HG03354 (cell line): ENCODE measurements around the gene VGLL4.
"Not testable (repeated sequence)": the region's sequence is repeated elsewhere in the genome, so short reads cannot be mapped to it uniquely, and the experiment has no call there.

ENCODE experiments used
- ATAC-seq: cut with Tn5 transposase; IDR thresholded peaks from one replicate; pipeline ENCODE4 v1.9.1; 2021; ENCODE audit warnings: mild to moderate bottlenecking; ENCODE audit not compliant: unreplicated experiment, poor library complexity, severe bottlenecking

VGLL4 gene

GRCh38 chr3:11543141-11543947 is 100.4 kb downstream of the VGLL4 start:
- ATAC-seq, result no peak

- ATAC-seq, result no peak
Observed at GRCh38 chr3:11542551-11542950, 101.2 kb downstream of the VGLL4 start.

DNA sequence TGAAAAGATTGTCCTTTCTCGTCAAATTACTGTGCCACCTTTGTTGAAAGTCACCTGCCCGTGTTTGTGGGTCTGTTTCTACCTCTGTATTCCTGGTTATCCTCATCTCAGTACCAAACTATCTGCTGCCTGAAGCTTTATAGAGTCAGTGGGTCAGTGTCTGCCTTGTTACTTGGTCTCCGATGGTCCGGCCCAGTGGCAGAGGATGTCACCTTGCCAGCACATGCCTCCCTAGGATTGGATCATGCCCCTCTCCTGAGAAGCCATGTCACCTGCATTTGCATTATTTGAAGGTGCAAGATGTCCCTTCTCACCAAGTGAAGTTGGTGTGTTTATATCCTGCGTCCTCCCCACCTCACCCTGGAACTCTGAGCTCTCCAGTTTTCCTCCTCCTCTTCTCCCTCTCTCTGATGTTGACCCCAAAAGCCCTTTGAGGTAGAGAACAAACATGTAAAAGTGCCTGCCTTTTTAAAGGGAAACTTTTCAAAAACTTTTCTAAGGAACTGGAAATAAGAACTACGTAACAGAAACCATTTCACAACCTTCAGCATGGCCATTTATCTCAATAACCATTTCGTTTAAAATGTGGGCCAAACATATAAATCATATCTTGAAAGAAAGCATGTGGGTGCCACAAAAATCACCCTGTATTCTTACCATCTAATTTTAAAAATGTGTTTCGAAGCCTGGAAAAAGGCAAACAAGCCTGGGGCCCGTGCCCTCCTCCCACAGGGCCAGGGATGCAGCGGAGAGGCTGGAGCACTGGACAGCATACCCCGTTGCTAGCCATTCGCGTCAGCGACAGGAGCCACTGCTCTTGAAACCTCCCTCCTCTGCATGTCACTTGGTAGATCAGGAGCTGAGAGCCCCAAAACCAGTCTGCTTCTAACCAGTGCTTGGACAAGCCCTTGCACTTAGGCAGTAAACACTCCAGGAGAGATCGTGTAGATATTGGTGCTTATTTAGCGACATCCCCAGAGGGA is 102.1 kb downstream of the VGLL4 start:
- ATAC-seq, result no peak

DNA sequence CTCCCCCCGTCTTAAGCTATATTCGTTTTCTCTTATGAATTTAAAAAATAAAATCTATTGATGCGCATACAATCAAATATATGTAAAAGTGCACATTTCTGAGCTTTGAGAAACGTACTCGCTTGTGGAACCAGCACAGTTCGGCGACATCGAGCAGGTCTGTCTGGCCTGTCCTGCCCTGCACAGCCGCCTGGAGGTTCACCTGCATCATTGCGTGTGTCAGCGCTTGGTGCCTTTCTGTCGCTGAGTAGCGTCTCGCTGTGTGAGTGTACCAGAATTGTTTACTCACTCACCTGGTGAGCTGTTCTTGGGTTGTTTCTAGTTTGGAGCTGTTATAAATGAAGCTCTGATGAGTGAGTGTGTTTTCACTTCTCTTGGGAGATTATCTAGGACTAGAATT is 104.0 kb downstream of the VGLL4 start:
- ATAC-seq, result no peak

DNA sequence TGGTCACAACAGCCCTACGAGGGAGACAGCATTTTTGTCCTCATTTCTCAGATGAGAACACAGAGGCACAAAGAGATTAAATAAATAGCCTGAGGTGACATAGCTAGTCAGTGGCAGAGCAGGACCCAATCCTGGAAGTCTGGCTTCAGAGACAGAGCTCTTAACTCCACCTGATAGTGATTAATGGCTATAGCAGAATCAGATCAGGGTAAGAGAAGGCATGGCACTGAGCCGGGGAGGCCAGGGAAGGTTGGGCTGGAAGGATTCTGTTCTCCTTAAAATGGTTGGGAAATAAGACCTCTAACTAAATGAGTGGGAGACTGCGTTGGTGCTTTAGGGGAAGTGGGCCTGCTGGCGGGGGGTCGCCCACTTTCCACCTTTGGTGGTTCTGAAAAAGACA is 104.5 kb downstream of the VGLL4 start:
- no peak for ATAC-seq

DNA sequence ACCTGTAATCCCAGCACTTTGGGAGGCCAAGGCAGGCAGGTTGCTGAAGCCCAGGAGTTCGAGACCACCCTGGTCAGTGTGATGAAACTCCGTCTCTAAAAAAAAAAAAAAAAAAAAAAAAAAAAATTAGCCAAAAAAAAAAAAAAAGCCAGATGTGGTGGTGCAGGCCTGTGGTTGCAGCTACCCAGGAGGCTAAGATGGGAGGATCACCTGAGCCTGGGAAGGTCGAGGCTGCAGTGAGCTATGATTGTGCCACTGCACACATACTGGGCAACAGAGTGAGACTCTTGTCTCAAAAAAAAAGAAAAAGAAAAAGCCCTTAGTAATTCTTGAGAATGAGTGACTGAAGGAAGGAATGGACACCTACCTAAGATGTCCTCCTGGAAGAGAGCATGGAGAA is 105.1 kb downstream of the VGLL4 start:
- ATAC-seq, result no peak

GRCh38 chr3:11536936-11537612 is 106.6 kb downstream of the VGLL4 start:
- no peak for ATAC-seq

- ATAC-seq, result no peak
Observed at GRCh38 chr3:11536132-11536935, 107.4 kb downstream of the VGLL4 start.

DNA sequence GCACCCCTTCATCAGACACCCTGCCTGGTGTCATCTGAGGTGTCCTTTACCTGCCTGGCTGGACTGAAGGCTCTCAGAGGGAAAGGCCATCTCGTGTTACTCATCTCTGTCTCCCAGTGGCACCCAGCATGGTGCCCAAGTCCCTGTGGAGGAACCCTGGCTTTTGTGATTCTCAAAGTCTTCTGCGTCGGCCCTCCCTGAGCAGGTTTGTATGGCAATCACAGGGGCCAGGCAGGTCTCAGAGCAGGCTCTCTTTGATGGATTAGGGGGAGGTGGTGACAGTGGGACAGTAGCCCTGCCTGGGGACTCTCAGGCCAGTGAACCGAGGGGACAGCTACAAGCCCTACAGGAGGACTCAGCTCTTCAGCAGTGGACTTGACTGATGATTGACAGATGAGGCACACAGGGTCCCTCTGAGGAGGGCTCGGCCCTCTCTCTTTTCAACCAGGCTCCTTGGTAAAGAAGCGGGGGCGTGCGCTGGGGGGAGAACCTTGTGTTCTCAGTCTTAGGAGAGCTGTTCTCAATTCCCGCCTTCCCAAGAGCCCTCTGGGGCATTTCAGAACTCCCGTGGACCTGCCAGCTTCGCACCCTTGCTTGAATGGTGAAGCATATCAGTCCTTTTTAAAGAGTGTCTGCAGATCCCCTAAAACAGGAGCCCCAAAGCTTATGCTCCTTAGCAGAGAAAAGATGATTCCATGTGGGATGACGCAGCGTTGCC is 108.3 kb downstream of the VGLL4 start:
- no peak for ATAC-seq

DNA sequence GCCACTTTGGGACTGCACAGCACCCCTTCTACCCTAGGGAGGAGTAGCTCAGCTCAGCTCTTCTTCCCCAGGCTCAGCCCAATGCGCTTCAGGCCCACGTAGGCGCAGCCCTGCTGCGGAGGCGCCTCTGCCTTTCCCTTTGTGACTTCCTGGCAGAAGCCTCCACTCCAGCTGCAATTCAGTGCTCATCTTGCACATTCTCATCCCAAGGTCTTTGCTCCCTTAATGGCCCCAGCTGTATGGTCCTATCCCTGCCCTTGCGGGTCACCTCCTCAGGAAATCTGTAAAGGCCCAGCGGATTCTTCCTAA is 109.0 kb downstream of the VGLL4 start:
- no peak for ATAC-seq

DNA sequence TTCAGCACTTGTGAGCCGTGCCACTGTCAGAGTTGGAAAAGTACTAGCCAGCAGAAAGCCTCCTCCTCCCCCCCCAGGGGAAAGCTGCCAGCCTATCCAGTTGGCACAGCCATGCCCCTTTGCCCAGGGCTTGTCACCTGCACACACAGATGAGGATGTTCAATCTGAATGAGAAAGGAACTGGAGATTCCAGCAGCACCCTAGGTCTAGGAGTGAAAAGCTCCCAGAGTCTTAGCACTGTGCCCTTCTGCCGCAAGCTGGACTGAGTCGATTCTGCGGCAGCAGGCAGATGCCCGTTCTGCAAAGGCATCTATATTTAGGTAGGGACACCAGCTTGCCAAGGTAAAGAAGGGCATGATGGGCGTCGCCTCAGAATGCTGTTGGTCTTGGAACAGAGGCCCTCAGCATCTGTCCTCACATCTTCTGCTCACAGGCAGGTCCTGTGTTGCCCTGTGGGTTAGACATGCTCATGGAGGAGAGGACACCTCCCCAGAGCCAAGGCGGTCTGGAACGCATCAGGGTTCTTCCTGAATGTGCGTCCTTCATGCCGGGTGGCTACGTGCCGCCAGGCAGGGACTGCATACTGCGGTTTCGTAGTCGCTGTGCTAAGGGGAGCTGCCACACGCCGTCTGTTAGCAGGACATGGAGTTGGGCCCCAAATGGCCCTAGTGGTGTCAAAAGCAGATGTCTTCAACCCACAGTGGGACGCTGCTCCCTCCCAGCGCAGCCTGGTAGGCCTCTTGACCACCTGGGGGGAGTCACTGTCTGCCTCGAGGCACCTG is 109.5 kb downstream of the VGLL4 start:
- no peak for ATAC-seq

DNA sequence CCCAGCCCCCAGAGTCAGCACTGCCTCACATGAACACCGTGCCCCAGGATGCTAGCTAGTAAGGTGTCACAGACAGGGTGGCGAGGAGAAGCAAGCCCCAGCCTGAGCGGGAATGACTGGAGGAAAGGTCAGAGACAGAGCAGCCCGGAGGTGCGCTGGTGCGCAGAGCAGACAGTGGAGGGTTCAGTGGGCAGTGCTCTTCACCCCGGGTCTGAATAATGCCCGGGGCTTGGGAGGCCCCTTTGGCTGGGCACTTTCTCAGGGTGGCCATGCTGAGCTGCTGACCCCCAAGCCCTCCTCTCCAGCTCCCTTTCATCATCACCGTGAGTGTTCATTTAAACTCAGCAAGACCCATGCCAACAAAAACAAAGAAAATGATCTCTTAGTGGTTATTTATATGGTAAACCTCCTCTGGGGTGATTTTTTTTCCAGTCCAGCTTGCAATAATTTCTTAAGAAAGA is 110.8 kb downstream of the VGLL4 start:
- no peak for ATAC-seq

DNA sequence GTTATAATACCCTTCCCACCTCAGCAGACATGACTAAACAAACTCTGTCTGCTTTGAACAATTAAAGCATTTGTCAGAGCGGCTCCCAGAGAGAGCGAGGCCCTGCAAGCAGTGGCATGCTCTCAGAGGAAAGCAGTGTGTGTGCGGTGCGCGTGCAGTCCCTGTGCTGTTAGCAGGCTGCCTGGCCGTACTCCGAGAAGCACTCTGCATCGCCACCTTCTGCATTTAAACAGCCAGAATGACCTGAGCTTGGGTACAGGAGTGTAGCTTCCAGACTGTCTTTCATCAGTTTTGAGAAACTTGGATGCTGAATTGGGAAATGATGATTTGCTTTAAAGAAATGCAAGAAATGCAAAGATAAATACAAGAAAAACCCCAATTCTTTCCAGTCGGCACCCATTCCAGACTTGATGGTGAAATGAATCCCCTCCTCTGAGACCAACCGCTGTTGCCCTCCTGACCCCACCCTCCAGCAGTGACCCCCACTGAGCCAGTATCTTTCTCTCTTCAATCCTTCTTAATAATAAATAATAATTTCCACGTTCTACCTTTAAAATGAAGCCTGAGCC is 113.5 kb downstream of the VGLL4 start:
- ATAC-seq, result no peak

DNA sequence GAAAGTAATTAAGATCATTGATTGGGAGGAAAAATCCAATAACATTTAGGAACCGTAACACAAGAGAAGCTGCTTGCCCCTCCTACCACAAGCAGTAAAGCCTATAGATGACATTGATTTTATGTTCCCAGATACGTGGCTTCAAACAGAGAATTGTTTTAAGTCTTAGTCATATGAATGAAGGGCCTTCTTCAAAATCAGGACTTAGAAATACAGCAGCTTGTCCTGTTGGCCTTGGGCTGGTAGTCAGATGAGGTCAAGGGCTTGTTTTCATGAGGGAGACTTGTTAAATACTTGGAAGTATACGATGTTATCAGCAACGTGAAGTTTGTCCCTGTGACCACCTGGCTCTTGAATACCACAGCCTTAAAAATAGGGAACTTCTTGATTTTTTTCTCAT is 114.4 kb downstream of the VGLL4 start:
- no peak for ATAC-seq

DNA sequence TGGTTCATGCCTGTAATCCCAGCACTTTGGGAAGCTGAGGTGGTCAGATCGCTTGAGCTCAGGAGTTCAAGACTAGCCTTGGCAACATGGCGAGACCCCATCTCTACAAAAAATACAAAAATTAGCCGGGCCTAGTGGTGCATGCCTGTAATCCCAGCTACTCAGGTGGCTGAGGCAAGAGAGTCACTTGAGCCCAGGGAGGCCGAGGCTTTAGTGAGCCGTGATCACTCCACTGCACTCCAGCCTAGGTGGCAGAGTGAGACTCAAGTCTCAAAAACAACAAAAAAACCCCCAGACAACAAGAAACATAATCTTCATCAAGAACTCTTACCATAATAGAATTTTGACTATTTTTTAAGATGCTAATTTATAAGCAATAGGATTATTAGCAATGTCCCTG is 117.6 kb downstream of the VGLL4 start:
- ATAC-seq, result not testable (repeated sequence)

DNA sequence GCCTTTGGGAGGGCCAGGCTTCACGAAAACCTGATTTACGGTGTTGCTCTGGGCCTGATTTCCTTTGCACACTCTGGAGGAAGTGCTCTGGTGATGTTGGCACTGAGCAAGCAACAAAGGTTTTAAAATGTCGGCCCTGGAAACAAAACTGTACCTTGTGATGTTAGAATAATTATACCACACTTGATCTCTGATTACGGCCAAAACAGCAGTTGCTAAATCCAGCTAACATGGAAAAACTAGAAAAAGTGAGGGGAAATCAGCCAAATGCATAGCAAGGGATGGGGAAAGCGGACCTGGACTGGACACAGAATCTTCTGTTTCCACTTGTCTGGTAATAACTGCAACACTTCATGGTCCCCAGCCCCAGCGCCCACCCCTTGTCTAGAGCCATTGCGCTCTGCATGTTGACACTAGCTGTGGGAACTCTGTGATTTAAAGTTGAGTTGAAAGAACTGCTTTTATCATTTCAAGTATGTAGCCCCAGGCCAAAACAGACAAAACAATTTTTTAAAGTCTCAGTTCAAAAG is 120.1 kb downstream of the VGLL4 start:
- no peak for ATAC-seq

DNA sequence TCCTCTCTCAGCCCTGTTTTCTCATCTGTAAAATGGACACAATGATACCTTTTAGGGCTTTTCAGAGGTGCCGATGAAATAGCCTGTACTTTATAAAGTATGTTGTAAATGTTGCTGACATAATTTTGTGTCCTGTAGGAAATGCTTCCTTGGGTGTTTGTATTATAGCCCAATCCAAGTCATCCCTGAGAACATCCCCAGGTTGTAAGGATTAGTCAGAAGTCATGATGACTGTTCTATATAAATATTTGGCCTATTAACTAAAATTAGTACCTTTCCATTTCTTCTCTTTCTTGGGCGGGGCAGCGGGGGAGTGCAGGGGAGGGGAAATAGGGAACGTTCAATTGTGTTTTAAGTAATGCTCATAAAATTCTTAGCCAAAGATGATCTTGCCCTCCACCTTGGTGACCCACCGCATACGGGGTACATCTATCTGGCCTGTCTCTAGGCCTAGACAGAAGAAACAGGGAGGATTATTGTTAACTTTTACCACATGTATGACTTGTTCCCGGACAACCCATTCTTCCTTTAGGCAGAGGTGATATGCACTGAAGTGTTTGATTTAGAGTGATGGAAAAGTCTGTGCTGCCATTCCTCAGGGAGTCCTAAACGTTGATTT is 120.7 kb downstream of the VGLL4 start:
- ATAC-seq, result no peak
